Right renal pelvis (tissue), 4 donors: ENCODE results near the gene ST7. TPM values are rescaled to one million over a fixed set of nuclear protein-coding genes. Genes with fewer than 3 reads are reported as not detected.
A peak's percentile ranks its signal among the peaks of the same experiment; 100 is the strongest.

ENCODE experiments used
- DNase-seq, 4 donors: peaks; one replicate each; pipeline ENCODE4 v3.0.0-alpha.2; 2013; ENCODE audit warnings: low read depth in 4 of 4, low spot score in 3 of 4, missing footprints in 1 of 4
- polyA plus RNA-seq, 4 donors: library from polyadenylated mRNA; unstranded; fragments of 120-200 nt; gene quantifications; one replicate each; pipeline ENCODE4 v1.2.1, GENCODE V29; 2013; ENCODE audit not compliant: insufficient read length in 4 of 4

The ST7 gene
- polyA plus RNA-seq, 4 donors, result 24.9 to 31.7 (median 27.8) TPM

- no peak for DNase-seq
Observed at GRCh38 chr7:117087639-117088396, 134.5 kb downstream of the ST7 start.

GRCh38 chr7:117088623-117089194 lies 135.4 kb downstream of the ST7 start:
- DNase-seq, result no peak

- no peak for DNase-seq
Observed at GRCh38 chr7:117090791-117091190, 137.5 kb downstream of the ST7 start.

GRCh38 chr7:117091721-117092120 lies 138.4 kb downstream of the ST7 start:
- no peak for DNase-seq

GRCh38 chr7:117092785-117093184 lies 139.5 kb downstream of the ST7 start:
- DNase-seq, result no peak

GRCh38 chr7:117094457-117094856 lies 141.2 kb downstream of the ST7 start:
- DNase-seq, result no peak

- DNase-seq, result no peak
Observed at GRCh38 chr7:117095055-117095454, 141.8 kb downstream of the ST7 start.

GRCh38 chr7:117096330-117096729 lies 143.0 kb downstream of the ST7 start:
- DNase-seq, result no peak

GRCh38 chr7:117096942-117097341 lies 143.6 kb downstream of the ST7 start:
- no peak for DNase-seq

- no peak for DNase-seq
Observed at GRCh38 chr7:117097860-117098259, 144.6 kb downstream of the ST7 start.

GRCh38 chr7:117098457-117098856 lies 145.2 kb downstream of the ST7 start:
- DNase-seq, result no peak

GRCh38 chr7:117101026-117101425 lies 147.7 kb downstream of the ST7 start:
- DNase-seq, result peak in 1 of 4 donors; percentile 16

- DNase-seq, result no peak
Observed at GRCh38 chr7:117110480-117111315, 157.4 kb downstream of the ST7 start.

GRCh38 chr7:117111535-117111934 lies 158.2 kb downstream of the ST7 start:
- no peak for DNase-seq

- DNase-seq, result no peak
Observed at GRCh38 chr7:117112640-117113039, 159.3 kb downstream of the ST7 start.

GRCh38 chr7:117113871-117114270 lies 160.6 kb downstream of the ST7 start:
- DNase-seq, result no peak

- no peak for DNase-seq
Observed at GRCh38 chr7:117114272-117114671, 161.0 kb downstream of the ST7 start.

- no peak for DNase-seq
Observed at GRCh38 chr7:117116211-117116610, 162.9 kb downstream of the ST7 start.

- DNase-seq, result no peak
Observed at GRCh38 chr7:117117172-117117571, 163.9 kb downstream of the ST7 start.

- DNase-seq, result no peak
Observed at GRCh38 chr7:117118579-117119180, 165.4 kb downstream of the ST7 start.
